Thyroid gland (tissue), 4 donors: Measurements from ENCODE around the gene CCL8. TPM values are rescaled to one million over a fixed set of nuclear protein-coding genes. Genes with fewer than 3 reads are reported as not detected.

ENCODE experiments used
- DNase-seq, 2 donors: peaks; one replicate each; pipeline ENCODE4 v3.0.0-alpha.2; 2019
- H3K27ac ChIP-seq, 3 donors: fragments of 200-600 bp; sonication (generic); 1 replicate in 2 of 3; 2 replicates in 1 of 3; pipeline ENCODE4 v1.5.1; 2016 to 2019; ENCODE audit warnings: mild to moderate bottlenecking in 1 of 3, moderate library complexity in 1 of 3
- H3K27me3 ChIP-seq: fragments of 200-600 bp; sonication (generic); one replicate; pipeline ENCODE4 v1.5.1; 2019
- H3K36me3 ChIP-seq, 2 donors: fragments of 200-600 bp; sonication (generic); one replicate each; pipeline ENCODE4 v1.5.1; 2016 to 2019
- H3K4me1 ChIP-seq, 2 donors: fragments of 200-600 bp; sonication (generic); one replicate each; pipeline ENCODE4 v1.5.1; 2017 to 2019
- H3K4me3 ChIP-seq, 3 donors: fragments of 200-600 bp; sonication (generic); replicated peaks in 1 of 3; 1 replicate in 2 of 3; 2 replicates in 1 of 3; pipeline ENCODE4 v1.5.1; 2016; ENCODE audit warnings: mild to moderate bottlenecking in 1 of 3
- H3K9me3 ChIP-seq: fragments of 200-600 bp; sonication (generic); one replicate; pipeline ENCODE4 v1.5.1; 2017
- POLR2A ChIP-seq, 2 donors: fragments of 450-650 bp; IDR thresholded peaks; one replicate each; pipeline ENCODE4 v1.6.1; 2017; ENCODE audit warnings: antibody characterized with exemption in 2 of 2, mild to moderate bottlenecking in 2 of 2, moderate library complexity in 1 of 2
- WGBS, 2 donors: methylation state at CpG; one replicate each; pipeline ENCODE4 v1.1.5; 2017; 5-methylcytosine and 5-hydroxymethylcytosine counted together
- intact Hi-C: fragments of 100-400 bp; cut with DNase I; formaldehyde crosslinking; loops from one replicate; pipeline ENCODE4 v1.15.1; 2023
- total RNA-seq, 4 donors: library from RNA; depleted of rRNA; stranded (reverse); fragments of >200 nt; gene quantifications; one replicate each; pipeline ENCODE4 v1.2.3, GENCODE V29; 2016
- TF ChIP-seq, protein P1 (sequence below), 6 experiments: fragments of 200-600 bp in 3 of 6; fragments of 450-650 bp in 3 of 6; sonication (generic) in 3 of 6; IDR thresholded peaks; one replicate each; pipeline ENCODE4 v1.5.1; 2016 to 2019; ENCODE audit warnings: antibody characterized with exemption in 6 of 6, mild to moderate bottlenecking in 2 of 6, inconsistent platforms in 1 of 6, moderate library complexity in 1 of 6

CCL8 gene
- total RNA-seq, 4 donors from 2014 or later: not detected

DNA sequence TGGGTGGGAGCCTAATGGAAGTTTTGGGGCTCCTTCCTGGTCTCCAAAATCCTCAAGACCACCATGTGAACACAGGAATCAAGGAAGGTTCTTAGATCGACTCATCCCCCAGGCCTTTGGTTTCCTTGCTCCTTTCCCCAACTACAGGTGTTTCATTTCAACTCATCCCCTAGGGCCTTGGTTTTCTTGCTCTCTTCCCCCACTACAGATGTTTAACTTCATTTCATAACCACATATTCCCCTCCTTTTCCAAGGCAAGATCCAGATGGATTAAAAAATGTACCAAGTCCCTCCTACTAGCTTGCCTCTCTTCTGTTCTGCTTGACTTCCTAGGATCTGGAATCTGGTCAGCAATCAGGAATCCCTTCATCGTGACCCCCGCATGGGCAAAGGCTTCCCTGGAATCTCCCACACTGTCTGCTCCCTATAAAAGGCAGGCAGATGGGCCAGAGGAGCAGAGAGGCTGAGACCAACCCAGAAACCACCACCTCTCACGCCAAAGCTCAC lies 33.9 kb upstream of the CCL8 start, which contains the start of gene CCL11:
Gene CCL11, plus strand, starts transcription at position 457 of the 507 bp plus-strand sequence. CDS start 67 bp downstream, outside the sequence.
- 78 to 80% methylated on average over 4 of the region's 4 CpGs for WGBS, 2 donors
- no peak for TF ChIP-seq POLR2A (IDR thresholded peaks at IDR 0.05)
- TF ChIP-seq, protein P1, sequence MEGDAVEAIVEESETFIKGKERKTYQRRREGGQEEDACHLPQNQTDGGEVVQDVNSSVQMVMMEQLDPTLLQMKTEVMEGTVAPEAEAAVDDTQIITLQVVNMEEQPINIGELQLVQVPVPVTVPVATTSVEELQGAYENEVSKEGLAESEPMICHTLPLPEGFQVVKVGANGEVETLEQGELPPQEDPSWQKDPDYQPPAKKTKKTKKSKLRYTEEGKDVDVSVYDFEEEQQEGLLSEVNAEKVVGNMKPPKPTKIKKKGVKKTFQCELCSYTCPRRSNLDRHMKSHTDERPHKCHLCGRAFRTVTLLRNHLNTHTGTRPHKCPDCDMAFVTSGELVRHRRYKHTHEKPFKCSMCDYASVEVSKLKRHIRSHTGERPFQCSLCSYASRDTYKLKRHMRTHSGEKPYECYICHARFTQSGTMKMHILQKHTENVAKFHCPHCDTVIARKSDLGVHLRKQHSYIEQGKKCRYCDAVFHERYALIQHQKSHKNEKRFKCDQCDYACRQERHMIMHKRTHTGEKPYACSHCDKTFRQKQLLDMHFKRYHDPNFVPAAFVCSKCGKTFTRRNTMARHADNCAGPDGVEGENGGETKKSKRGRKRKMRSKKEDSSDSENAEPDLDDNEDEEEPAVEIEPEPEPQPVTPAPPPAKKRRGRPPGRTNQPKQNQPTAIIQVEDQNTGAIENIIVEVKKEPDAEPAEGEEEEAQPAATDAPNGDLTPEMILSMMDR (IDR thresholded peaks at IDR 0.05): no peak
- H3K4me3 ChIP-seq: no peak within 1 kb of the TSS
- H3K36me3 ChIP-seq: no peaks in the 10 kb centered on the region
- H3K27ac ChIP-seq: no peak within 1 kb of the TSS
- intact Hi-C loops: no loop called here
- no peaks in the 10 kb centered on the region for H3K9me3 ChIP-seq
- DNase-seq: no peak
- no peaks in the 10 kb centered on the region for H3K4me1 ChIP-seq
- no peaks in the 10 kb centered on the region for H3K27me3 ChIP-seq

DNA sequence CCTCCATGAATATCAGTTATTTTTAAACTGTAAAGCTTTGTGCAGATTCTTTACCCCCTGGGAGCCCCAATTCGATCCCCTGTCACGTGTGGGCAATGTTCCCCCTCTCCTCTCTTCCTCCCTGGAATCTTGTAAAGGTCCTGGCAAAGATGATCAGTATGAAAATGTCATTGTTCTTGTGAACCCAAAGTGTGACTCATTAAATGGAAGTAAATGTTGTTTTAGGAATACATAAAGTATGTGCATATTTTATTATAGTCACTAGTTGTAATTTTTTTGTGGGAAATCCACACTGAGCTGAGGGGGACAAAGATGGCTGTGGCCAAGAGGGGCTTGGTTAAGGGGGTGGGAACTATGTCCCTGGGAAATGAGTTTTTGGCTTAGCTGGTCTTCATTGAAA lies 31.4 kb upstream of the CCL8 start:
- H3K27me3 ChIP-seq: no peaks in the 10 kb centered on the region
- no peak for TF ChIP-seq POLR2A (IDR thresholded peaks at IDR 0.05)
- TF ChIP-seq, protein P1 (IDR thresholded peaks at IDR 0.05): no peak
- H3K4me1 ChIP-seq: no peaks in the 10 kb centered on the region
- no peak overlapping the region for H3K27ac ChIP-seq
- intact Hi-C loops: no loop called here
- no peak overlapping the region for H3K4me3 ChIP-seq
- 50 to 63% methylated on average over 2 of the region's 2 CpGs for WGBS, 2 donors
- DNase-seq: no peak
- H3K36me3 ChIP-seq: no peaks in the 10 kb centered on the region
- H3K9me3 ChIP-seq: no peaks in the 10 kb centered on the region

DNA sequence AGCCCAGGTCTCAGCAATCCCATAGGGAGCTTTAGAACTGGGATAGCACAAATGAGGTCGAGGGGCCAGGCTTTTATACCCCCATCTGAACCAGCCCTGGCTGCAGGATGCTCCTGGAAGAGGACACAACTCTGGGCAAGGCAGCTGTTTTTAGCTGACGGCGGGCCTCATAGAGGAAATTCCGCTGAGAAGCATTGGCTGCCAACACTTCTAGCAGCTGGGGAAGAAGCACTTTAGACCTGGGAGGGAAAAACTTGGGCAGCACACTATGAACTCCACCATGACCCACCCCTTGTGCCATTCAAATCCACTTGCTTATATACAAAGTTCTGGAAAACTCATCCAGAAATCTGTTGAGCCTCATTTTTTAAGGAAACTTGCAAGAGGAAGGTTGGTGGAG lies 28.6 kb upstream of the CCL8 start:
- 69 to 80% methylated on average over 4 of the region's 4 CpGs for WGBS, 2 donors
- no peak for DNase-seq
- H3K36me3 ChIP-seq: no peaks in the 10 kb centered on the region
- H3K9me3 ChIP-seq: no peaks in the 10 kb centered on the region
- H3K27ac ChIP-seq: no peak overlapping the region
- no peaks in the 10 kb centered on the region for H3K27me3 ChIP-seq
- intact Hi-C loops: no loop called here
- H3K4me3 ChIP-seq: no peak overlapping the region
- no peak for TF ChIP-seq POLR2A (IDR thresholded peaks at IDR 0.05)
- TF ChIP-seq, protein P1 (IDR thresholded peaks at IDR 0.05): no peak
- no peaks in the 10 kb centered on the region for H3K4me1 ChIP-seq

DNA sequence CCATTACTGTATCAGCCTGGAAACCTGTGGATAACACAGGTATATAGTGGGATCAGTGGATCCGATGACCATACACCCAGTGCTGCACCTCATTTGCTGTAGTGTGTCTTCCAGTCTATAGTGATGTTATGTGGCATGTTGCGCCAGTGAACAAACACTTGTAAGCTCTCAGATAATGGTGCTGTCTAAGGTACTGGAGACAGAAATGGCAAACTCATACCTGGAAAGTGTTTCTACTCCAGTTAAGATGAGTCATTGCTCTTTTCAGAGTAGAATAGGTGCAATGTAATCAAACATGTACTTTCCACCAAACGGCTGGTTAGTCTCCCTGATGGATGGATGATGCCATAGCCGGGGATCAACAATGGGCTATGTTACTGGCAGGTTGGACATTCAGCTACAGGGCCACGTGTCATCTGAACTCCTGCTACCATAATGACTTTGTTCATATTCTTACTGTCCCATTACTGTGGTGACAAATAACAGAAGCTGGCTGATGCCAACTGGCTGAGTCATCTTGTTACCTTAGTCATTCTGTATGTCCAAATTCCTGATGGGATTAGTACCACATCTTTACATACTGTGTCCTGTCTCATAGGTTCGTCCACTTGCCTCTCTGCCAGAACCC lies 27.4 kb upstream of the CCL8 start:
- Histone ChIP-seq H3K27ac (no peak overlapping the region), H3K36me3 (no peaks in the 10 kb centered on the region), H3K4me3 (no peak overlapping the region), H3K4me1 (no peaks in the 10 kb centered on the region), H3K9me3 (no peaks in the 10 kb centered on the region), H3K27me3 (no peaks in the 10 kb centered on the region)
- TF ChIP-seq POLR2A (IDR thresholded peaks at IDR 0.05): no peak
- TF ChIP-seq, protein P1 (IDR thresholded peaks at IDR 0.05): no peak
- intact Hi-C loops: no loop called here
- WGBS, 2 donors: 94 to 95% methylated on average over 6 of the region's 6 CpGs
- DNase-seq: no peak

DNA sequence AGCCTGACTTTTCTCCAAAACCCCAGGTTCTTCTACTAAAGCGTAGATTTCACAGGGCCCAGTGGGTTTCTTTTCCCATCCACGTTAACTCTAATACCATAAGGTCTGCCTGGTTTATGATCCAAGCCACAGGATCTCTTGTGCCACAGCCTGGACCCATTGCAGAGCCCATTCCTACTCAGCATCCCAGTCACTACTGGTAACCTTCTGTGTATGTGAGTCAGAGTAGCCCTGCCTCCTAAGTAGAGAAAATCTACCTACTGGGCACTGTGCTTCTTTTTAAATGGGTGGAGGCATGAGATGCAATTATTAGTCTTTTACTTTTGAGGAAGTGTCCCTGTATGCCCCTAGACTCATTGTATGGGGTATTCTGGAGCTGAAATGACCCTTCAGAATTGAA lies 20.2 kb upstream of the CCL8 start:
- Histone ChIP-seq H3K36me3 (no peaks in the 10 kb centered on the region), H3K4me1 (no peaks in the 10 kb centered on the region), H3K4me3 (no peak overlapping the region), H3K27ac (no peak overlapping the region), H3K9me3 (no peaks in the 10 kb centered on the region), H3K27me3 (no peaks in the 10 kb centered on the region)
- WGBS, 2 donors: 94 to 97% methylated on average over 2 of the region's 2 CpGs
- intact Hi-C loops: no loop called here
- no peak for DNase-seq
- TF ChIP-seq POLR2A (IDR thresholded peaks at IDR 0.05): no peak
- TF ChIP-seq, protein P1 (IDR thresholded peaks at IDR 0.05): no peak
